Esophagus squamous epithelium (tissue), 5 donors: ENCODE data around the gene LRRC32. TPM values are rescaled to one million over a fixed set of nuclear protein-coding genes. Genes with fewer than 3 reads are reported as not detected.

Experiments used
- DNase-seq: peaks from one replicate; lab custom pipeline; 2025; lab: John Stamatoyannopoulos, UW
- H3K27ac ChIP-seq, 4 donors: fragments of 200-600 bp; sonication (generic); one replicate each; pipeline ENCODE4 v1.5.1; 2016 to 2019; ENCODE audit warnings: mild to moderate bottlenecking in 1 of 4
- H3K27me3 ChIP-seq, 4 donors: fragments of 200-600 bp; sonication (generic); 1 replicate in 3 of 4; 2 replicates in 1 of 4; pipeline versions ENCODE4 v1.5.1 to v1.6.0; 2017 to 2021; ENCODE audit warnings: antibody characterized with exemption in 1 of 4
- H3K36me3 ChIP-seq, 3 donors: fragments of 200-600 bp; sonication (generic); one replicate each; pipeline ENCODE4 v1.5.1; 2016 to 2019
- H3K4me1 ChIP-seq, 3 donors: fragments of 200-600 bp; sonication (generic); one replicate each; pipeline ENCODE4 v1.5.1; 2017 to 2019
- H3K4me3 ChIP-seq, 4 donors: fragments of 200-600 bp; sonication (generic); 1 replicate in 3 of 4; 2 replicates in 1 of 4; pipeline ENCODE4 v1.5.1; 2016 to 2019; ENCODE audit warnings: mild to moderate bottlenecking in 2 of 4, moderate library complexity in 1 of 4
- H3K9me3 ChIP-seq, 3 donors: fragments of 200-600 bp; sonication (generic); one replicate each; pipeline ENCODE4 v1.5.1; 2016 to 2019
- CTCF ChIP-seq, 6 experiments: fragments of 450-650 bp in 4 of 6; fragments of 200-600 bp in 2 of 6; sonication (generic) in 2 of 6; IDR thresholded peaks; one replicate each; pipeline ENCODE4 v1.5.1; 2016 to 2019; ENCODE audit warnings: antibody characterized with exemption in 6 of 6, mild to moderate bottlenecking in 4 of 6, moderate library complexity in 4 of 6
- POLR2A ChIP-seq, 4 donors: fragments of 450-650 bp; IDR thresholded peaks; one replicate each; pipeline ENCODE4 v1.6.1; 2017; ENCODE audit warnings: antibody characterized with exemption in 4 of 4, mild to moderate bottlenecking in 4 of 4, moderate library complexity in 3 of 4
- WGBS, 2 donors: methylation state at CpG; one replicate each; pipeline ENCODE4 v1.1.5; 2018; 5-methylcytosine and 5-hydroxymethylcytosine counted together
- intact Hi-C: fragments of 100-400 bp; cut with DNase I; formaldehyde crosslinking; loops from one replicate; pipeline ENCODE4 v1.15.0; 2022
- total RNA-seq, 4 donors: library from RNA; depleted of rRNA; stranded (reverse); fragments of >200 nt; gene quantifications; one replicate each; pipeline ENCODE4 v1.1.0, GENCODE V29; 2016
- donor health status: DM: yes; HTN: yes; CAD: no.

The LRRC32 gene
- total RNA-seq, 4 donors from 2014 or later, result 3.0 to 23.4 (median 8.5) TPM

- no peaks in the 10 kb centered on the region for H3K36me3 ChIP-seq
- TF ChIP-seq CTCF (IDR thresholded peaks at IDR 0.05) (no peak), POLR2A (IDR thresholded peaks at IDR 0.05) (no peak)
- H3K27ac ChIP-seq, result no peak overlapping the region
- H3K9me3 ChIP-seq, result no peaks in the 10 kb centered on the region
- H3K27me3 ChIP-seq, result peaks cover 0 to 13% (median 0%) of the 10 kb centered on the region in 4 donors
- intact Hi-C loops, result no loop called here
- no peak overlapping the region for H3K4me3 ChIP-seq
- H3K4me1 ChIP-seq, result peaks cover 0 to 38% (median 21%) of the 10 kb centered on the region in 3 donors
- WGBS, 2 donors, result 67 to 100% methylated on average over 1 of the region's 4 CpGs
- no peak for DNase-seq
Measured at GRCh38 chr11:76634886-76635285, 35.7 kb downstream of the LRRC32 start.

- WGBS, 2 donors, result 74 to 76% methylated on average over 2 of the region's 2 CpGs
- H3K27me3 ChIP-seq, result no peaks in the 10 kb centered on the region
- no peak overlapping the region for H3K27ac ChIP-seq
Measured at GRCh38 chr11:76632492-76632891, 38.1 kb downstream of the LRRC32 start.

GRCh38 chr11:76631566-76632308 lies 38.8 kb downstream of the LRRC32 start:
- Histone ChIP-seq H3K4me1 (peaks cover 5 to 39% (median 22%) of the 10 kb centered on the region in 3 donors), H3K27me3 (no peaks in the 10 kb centered on the region), H3K9me3 (no peaks in the 10 kb centered on the region), H3K4me3 (no peak overlapping the region), H3K36me3 (no peaks in the 10 kb centered on the region), H3K27ac (peak overlapping the region in 1 of 4 donors; percentile 78)
- TF ChIP-seq POLR2A (IDR thresholded peaks at IDR 0.05) (no peak), CTCF (IDR thresholded peaks at IDR 0.05) (no peak)
- 80% methylated on average over 3 of the region's 3 CpGs for WGBS, 2 donors
- intact Hi-C loops, result no loop called here
- DNase-seq, result no peak

More at GRCh38 chr11:76632492-76632891, 38.1 kb downstream of the LRRC32 start:
- H3K36me3 ChIP-seq, result no peaks in the 10 kb centered on the region
- no peaks in the 10 kb centered on the region for H3K9me3 ChIP-seq
- H3K4me3 ChIP-seq, result no peak overlapping the region
- no peak for DNase-seq
- peaks cover 5 to 45% (median 25%) of the 10 kb centered on the region in 3 donors for H3K4me1 ChIP-seq
- intact Hi-C loops, result no loop called here
- no peak for TF ChIP-seq POLR2A (IDR thresholded peaks at IDR 0.05)
- no peak for TF ChIP-seq CTCF (IDR thresholded peaks at IDR 0.05)

GRCh38 chr11:76630600-76631281 lies 39.8 kb downstream of the LRRC32 start:
- no peaks in the 10 kb centered on the region for H3K27me3 ChIP-seq
- WGBS, 2 donors, result 78 to 80% methylated on average over 6 of the region's 6 CpGs
- intact Hi-C loops, result no loop called here
- no peaks in the 10 kb centered on the region for H3K36me3 ChIP-seq
- H3K4me1 ChIP-seq, result peaks cover 5 to 30% (median 22%) of the 10 kb centered on the region in 3 donors
- H3K27ac ChIP-seq, result peak overlapping the region; percentile 38 to 89 (median 74)
- no peak overlapping the region for H3K4me3 ChIP-seq
- DNase-seq, result no peak
- TF ChIP-seq POLR2A (IDR thresholded peaks at IDR 0.05) (no peak), CTCF (IDR thresholded peaks at IDR 0.05) (no peak)
- H3K9me3 ChIP-seq, result peaks cover 0 to 3% (median 0%) of the 10 kb centered on the region in 3 donors
